Left cardiac atrium (tissue), 4 donors: ENCODE measurements around the gene IKZF2. TPM values are rescaled to one million over a fixed set of nuclear protein-coding genes. Genes with fewer than 3 reads are reported as not detected.

Experiments
- ATAC-seq, 2 donors: fragments of 200-7000 bp; cut with Tn5 transposase; one replicate each; pipeline ENCODE4 v1.9.1; 2020; ENCODE audit warnings: mild to moderate bottlenecking in 2 of 2, moderate library complexity in 2 of 2
- DNase-seq: peaks from one replicate; pipeline ENCODE4 v3.0.0-alpha.2; 2020
- intact Hi-C, 2 donors: fragments of 100-400 bp; cut with DNase I; formaldehyde crosslinking; loops; one replicate each; pipeline versions ENCODE4 v1.14.1 to v1.15.1; 2022 to 2023
- total RNA-seq, 2 donors: library from RNA; stranded (reverse); fragmentation: NEBNext Ultra II Directional; extraction: Animal tissue kit (Norgen Biotek cat#: 25700); gene quantifications; one replicate each; pipeline ENCODE4 v1.2.1, GENCODE V29; 2021
- donor health status: DM: no; HTN: yes; CAD: no.
- donor health status: DM: no; HTN: yes; CAD: no; lungs with severe emphysema.
- donor health status: DM: yes; HTN: yes; CAD: no.
- donor health status: Dilated cardiomyopathy.

The IKZF2 gene
- total RNA-seq, 2 donors from 2014 or later = 3.8 to 6.3 TPM

GRCh38 chr2:212979046-212979612 is 172.3 kb downstream of the IKZF2 start:
- ATAC-seq (no peak), DNase-seq (no peak)

GRCh38 chr2:212977152-212977551 is 174.3 kb downstream of the IKZF2 start:
- intact Hi-C loops = no loop called here
- ATAC-seq (no peak), DNase-seq (no peak)

More at GRCh38 chr2:212979046-212979612, 172.3 kb downstream of the IKZF2 start:
- intact Hi-C loops = no loop called here

- ATAC-seq = peak; percentile 78 to 90
- intact Hi-C loops = no loop called here
- DNase-seq = no peak
Observed at GRCh38 chr2:212975333-212975732, 176.1 kb downstream of the IKZF2 start.

DNA sequence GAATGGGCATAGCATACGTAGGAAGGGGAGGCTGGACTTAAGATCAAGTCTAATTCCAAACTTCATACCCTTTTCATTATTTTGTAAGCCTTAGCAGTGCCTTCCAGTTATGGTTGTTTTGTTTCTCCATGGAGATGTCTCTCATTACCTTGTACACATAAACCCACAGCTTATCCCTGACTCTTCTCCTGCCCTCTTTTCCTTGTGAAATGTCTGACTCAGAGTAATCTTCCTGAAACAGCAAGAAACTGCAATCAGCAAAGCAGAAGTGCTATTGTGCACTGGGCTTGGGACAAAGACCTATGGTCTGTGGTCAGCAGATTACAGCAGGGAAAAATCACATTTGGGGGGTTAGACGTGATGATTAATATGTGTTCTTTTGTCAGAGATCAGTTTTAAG is 176.7 kb downstream of the IKZF2 start:
- DNase-seq = no peak
- peak in 1 of 2 donors; percentile 85 for ATAC-seq
- intact Hi-C loops = no loop called here

- intact Hi-C loops = no loop called here
- DNase-seq (no peak), ATAC-seq (peak in 1 of 2 donors; percentile 50)
Observed at GRCh38 chr2:212973347-212973746, 178.1 kb downstream of the IKZF2 start.

GRCh38 chr2:212970132-212970531 is 181.3 kb downstream of the IKZF2 start:
- intact Hi-C loops = no loop called here
- no peak for ATAC-seq
- no peak for DNase-seq

DNA sequence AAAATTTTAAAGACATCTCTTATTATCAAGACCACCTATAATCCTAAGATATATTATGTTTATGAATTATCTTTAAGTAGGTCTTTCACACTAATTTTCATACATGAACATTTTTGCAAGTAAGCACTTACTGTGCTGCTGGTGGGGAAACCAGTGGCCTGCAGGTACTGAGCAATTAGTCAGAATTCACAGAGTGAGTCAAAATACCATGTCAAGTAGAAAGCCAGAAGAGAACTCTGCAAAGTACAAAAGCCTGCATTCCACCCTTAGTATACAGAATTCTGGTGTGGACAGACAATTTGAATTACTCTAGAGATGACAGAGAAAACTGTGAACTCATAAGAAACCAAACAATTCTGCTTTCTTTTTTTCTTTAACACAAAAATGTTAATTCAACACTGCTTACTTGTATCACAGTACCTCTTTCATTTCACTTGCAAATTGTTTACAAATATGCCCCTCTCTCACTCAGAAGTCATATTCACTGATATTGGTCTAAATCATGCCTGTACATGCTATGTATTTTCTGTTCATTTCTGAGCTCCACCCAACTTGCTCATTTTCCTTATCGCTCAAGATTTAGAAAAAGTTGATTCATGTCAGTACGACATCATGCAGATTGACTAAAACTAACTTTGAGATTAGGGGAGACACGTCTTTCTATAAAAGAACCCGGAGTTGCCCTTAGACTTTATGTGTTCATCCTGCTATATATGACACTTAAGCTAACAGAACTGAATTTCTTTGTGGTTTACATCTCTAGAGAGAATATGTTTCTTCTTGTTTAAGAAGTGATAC is 182.9 kb downstream of the IKZF2 start:
- DNase-seq (no peak), ATAC-seq (peak in 1 of 2 donors; percentile 27)
- intact Hi-C loops = no loop called here

DNA sequence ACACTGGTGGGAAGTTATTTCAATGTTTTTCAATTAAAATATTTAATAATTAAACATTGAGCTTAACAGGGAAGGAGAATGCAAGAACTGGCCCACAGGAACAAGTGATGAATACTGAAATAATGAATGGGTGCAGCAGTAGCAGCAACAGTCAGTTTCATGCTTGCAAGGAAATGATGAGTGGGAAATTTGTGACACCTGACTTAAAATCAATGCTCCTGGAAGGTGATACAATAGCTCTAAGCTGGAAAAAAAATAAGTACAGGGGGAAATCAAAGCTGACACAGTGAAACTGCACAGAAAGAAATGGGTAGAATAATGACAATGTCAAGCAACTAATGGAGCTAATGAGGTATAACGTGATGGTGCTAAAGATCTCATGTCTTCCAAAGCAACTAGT is 184.5 kb downstream of the IKZF2 start:
- DNase-seq (no peak), ATAC-seq (no peak)
- intact Hi-C loops = no loop called here

DNA sequence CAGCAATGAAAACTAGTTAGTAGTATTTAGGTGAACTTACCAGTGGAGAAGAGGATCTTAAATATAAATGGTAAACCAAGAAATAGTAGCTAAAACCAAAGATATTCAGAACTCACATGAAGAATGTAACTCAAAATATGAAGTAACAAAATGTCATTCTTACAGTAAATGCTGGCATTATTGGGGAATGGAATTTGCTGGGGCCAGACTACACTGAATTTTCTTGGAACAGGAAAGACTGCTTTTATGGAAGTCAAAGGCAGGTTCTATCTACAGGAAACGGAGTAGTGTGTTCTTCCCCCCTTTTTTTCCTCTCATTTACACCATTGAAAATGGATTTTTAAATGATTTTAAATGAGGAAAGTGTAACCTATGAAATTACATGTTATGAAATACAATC is 188.7 kb downstream of the IKZF2 start:
- intact Hi-C loops = no loop called here
- DNase-seq (no peak), ATAC-seq (no peak)

DNA sequence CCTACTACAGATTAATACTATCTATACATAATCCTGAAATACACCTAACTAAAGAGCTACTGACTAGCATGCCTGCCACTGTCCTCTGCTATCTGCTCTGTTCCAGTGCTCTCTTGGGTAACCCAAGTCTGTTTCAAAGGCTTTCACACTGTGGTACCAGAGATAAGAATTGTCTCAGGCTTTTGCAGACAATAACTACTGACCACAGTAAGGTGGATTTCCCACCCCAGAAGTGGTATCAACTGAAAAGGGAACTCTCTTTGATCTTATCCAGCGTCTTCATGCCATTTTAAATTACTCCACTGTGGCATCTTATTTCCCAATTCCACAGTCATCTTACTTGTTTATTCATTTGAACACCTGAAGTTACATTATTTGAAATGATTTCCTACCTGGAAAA is 190.2 kb downstream of the IKZF2 start:
- no peak for DNase-seq
- ATAC-seq = no peak
- intact Hi-C loops = no loop called here

GRCh38 chr2:212960336-212960735 is 191.1 kb downstream of the IKZF2 start:
- DNase-seq (no peak), ATAC-seq (no peak)
- intact Hi-C loops = no loop called here

DNA sequence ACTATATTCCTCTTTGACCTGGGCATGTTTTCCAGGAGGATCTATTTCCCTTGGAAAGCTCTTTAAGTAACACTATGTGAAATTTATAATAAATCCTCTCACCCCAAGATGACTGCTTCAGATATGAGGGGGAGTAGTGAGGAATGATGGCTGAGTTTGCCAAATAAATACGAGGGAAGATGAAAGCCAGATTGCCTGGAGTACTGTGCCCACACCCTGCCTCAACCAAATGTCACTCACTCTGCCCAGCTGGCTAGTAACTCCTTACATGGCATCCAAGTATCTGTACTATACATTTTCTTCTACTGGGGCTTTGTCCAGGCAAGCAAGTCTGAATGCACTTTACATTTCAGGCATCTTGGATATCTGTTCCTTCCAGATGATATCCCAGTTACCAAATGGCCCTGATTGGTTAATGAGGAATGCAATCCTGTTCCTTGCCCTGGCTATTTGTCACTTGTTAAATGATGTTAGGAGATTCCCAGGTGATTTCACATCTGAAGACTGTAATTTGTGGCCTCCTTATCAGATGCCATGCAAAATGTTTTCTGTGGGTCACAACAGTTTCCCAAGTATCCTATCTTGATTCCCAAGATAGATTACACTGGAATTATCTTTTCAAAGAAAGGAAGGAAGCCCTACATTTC is 191.8 kb downstream of the IKZF2 start:
- DNase-seq (no peak), ATAC-seq (no peak)
- intact Hi-C loops = no loop called here

DNA sequence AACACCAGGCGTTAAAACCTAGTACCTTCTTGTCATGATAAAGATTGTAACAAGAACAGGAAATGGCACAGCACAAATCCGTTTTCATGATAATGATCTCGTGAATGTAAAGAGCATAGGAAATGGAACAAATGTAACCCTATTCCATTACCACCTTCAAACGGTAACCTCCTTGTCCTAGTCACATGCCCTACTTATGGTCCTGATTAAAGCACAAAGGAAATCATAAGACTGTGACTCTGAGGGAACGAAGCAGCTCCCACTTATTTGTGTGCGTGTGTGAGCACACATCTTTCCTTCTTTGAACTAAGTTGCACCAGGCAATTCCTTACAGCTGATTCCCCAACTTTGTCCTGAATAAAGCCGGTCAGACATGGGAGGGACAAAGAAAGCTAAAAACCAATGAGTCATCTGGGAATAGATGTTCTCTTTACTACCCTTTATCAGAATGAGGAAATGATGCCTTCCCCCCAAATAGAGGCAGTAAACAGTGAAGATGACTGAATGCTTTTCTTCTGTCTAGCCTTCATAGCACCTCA is 192.6 kb downstream of the IKZF2 start:
- intact Hi-C loops = no loop called here
- peak in 1 of 2 donors; percentile 33 for ATAC-seq
- no peak for DNase-seq

GRCh38 chr2:212958133-212958532 is 193.3 kb downstream of the IKZF2 start:
- intact Hi-C loops = no loop called here
- DNase-seq (no peak), ATAC-seq (peak in 1 of 2 donors; percentile 28)

DNA sequence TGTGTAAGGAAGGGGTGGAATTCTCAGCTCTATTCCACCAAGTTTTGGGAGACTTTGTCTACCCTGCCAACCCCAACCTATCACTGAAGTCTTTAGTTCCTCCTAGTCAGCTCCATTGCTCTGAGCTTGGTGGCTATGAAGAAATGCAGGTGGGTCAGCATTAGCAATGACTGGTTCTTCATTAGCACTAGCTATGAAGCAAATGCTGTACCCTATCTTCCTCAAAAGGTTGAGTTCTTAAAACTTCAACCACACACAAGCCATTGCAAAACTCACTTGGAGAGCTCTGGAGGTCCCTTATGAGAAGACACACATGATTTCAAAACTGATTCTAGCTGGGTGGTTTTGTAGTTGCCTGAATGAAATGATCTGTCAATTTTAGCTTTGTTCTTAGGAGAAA is 193.8 kb downstream of the IKZF2 start:
- DNase-seq (no peak), ATAC-seq (no peak)
- intact Hi-C loops = no loop called here

GRCh38 chr2:212956665-212957607 is 194.5 kb downstream of the IKZF2 start:
- intact Hi-C loops = no loop called here
- no peak for DNase-seq
- peak in 1 of 2 donors; percentile 39 for ATAC-seq

DNA sequence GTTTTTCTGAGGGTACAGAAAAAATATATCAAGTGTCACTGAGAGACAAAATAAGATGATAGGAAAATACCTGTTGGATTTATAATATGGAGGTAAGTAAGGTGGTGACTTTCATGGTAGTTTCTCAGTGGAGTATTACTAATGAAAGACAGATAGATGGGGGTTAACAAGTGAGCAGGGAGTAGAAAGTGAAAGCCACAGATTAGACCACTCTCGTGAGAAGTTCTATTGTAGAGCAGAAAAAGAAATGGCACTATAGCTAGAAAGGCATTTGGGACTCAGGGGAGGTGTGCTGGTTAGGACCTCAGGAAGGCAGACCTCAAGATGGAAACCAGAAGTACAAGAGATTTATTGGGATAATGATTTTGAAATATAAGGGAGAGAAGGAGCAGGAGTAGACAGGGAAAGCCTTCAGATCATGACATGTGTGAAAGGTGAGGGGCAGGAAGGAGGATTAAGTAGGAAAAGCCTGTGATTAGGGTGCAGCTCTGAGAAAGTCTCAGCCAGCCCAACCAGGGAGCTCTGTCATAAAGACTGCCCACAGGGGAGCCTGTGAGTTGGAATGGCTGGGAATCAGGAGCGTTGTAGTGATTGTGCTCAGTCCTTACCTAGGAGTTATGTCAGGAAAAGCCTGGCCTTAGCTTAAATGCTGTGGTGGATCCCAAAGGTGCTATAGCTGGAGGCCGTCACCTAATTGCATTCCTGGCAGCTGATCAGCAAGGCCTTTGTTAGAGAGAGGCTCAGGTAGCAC is 198.1 kb downstream of the IKZF2 start:
- intact Hi-C loops = no loop called here
- no peak for ATAC-seq
- DNase-seq = no peak

- DNase-seq = no peak
- intact Hi-C loops = no loop called here
- ATAC-seq = no peak
Observed at GRCh38 chr2:212949786-212950185, 201.6 kb downstream of the IKZF2 start.
